Activated CD8-positive, alpha-beta T cell treated with anti-CD3 and anti-CD28 coated beads for 36 hours (primary cell): Measurements from ENCODE around the gene CPEB4. TPM values are rescaled to one million over a fixed set of nuclear protein-coding genes. Genes with fewer than 3 reads are reported as not detected.

Experiments used
- ATAC-seq: fragments of 200-7000 bp; cut with Tn5 transposase; one replicate; pipeline ENCODE4 v1.10.0; 2021; ENCODE audit warnings: mild to moderate bottlenecking, moderate library complexity
- CTCF ChIA-PET: fragments of 350-600 bp; sonication (Branson Sonifier 250); formaldehyde crosslinking; loops from one replicate; lab custom pipeline; 2021; ENCODE audit warnings: antibody characterized with exemption; lab: Charles Lee
- POLR2A ChIA-PET: fragments of 350-600 bp; sonication (Branson Sonifier 250); formaldehyde crosslinking; loops from one replicate; lab custom pipeline; 2021; ENCODE audit warnings: antibody characterized with exemption; lab: Charles Lee
- DNase-seq: peaks from one replicate; pipeline ENCODE4 v3.0.0-alpha.2; 2020
- H3K27ac Mint-ChIP-seq: one replicate; pipeline ENCODE4 v1.8.0; 2021; ENCODE audit warnings: mild to moderate bottlenecking, mixed read lengths
- H3K27me3 Mint-ChIP-seq: one replicate; pipeline ENCODE4 v1.8.0; 2021; ENCODE audit warnings: mixed read lengths
- H3K36me3 Mint-ChIP-seq: one replicate; pipeline ENCODE4 v1.8.0; 2021; ENCODE audit warnings: low read depth, mixed read lengths
- H3K4me1 Mint-ChIP-seq: one replicate; pipeline ENCODE4 v1.8.0; 2021; ENCODE audit warnings: low read depth, mixed read lengths
- H3K4me3 Mint-ChIP-seq: one replicate; pipeline ENCODE4 v1.8.0; 2021; ENCODE audit warnings: mild to moderate bottlenecking, moderate library complexity, mixed read lengths
- H3K9me3 Mint-ChIP-seq: one replicate; pipeline ENCODE4 v1.8.0; 2021; ENCODE audit warnings: mixed read lengths
- CTCF ChIP-seq: fragments of 200-600 bp; IDR thresholded peaks from one replicate; pipeline ENCODE4 v1.8.0; 2022; ENCODE audit warnings: antibody characterized with exemption, mild to moderate bottlenecking
- intact Hi-C: fragments of 100-400 bp; cut with micrococcal nuclease; formaldehyde crosslinking; loops from one replicate; pipeline ENCODE4 v1.10.0; 2022
- total RNA-seq, 2 experiments: library from RNA; stranded (reverse); gene quantifications; one replicate each; pipeline ENCODE4 v1.2.3, GENCODE V29; 2021

The CPEB4 gene
- total RNA-seq, 2 experiments from 2014 or later, result 8.8 to 9.0 TPM

- no peak overlapping the region for H3K27ac Mint-ChIP-seq
- DNase-seq (no peak), ATAC-seq (no peak)
- no peaks in the 10 kb centered on the region for H3K27me3 Mint-ChIP-seq
- H3K4me1 Mint-ChIP-seq, result peaks cover 34% of the 10 kb centered on the region
- ChIA-PET POLR2A (no interaction called here), CTCF (interaction anchor here (0.7 to 3.7 kb wide), 36 partner anchors 10 to 352 kb away, joined by 3 to 39 read pairs (median 4); partner anchors contain the start of gene BOD1)
- intact Hi-C loops, result loop anchor here (2.0 kb wide), 1 partner anchor 306 kb away; no protein-coding TSS in a partner anchor
- no peak for TF ChIP-seq CTCF
- H3K4me3 Mint-ChIP-seq, result no peak overlapping the region
- no peaks in the 10 kb centered on the region for H3K36me3 Mint-ChIP-seq
- no peaks in the 10 kb centered on the region for H3K9me3 Mint-ChIP-seq
These were observed 36.8 kb downstream of the CPEB4 start for GRCh38 chr5:173924899-173925298.

GRCh38 chr5:173925449-173926071, 37.4 kb downstream of the CPEB4 start:
- POLR2A ChIA-PET, result no interaction called here
- Mint-ChIP-seq H3K9me3 (no peaks in the 10 kb centered on the region), H3K4me1 (peaks cover 32% of the 10 kb centered on the region), H3K27me3 (no peaks in the 10 kb centered on the region), H3K4me3 (no peak overlapping the region), H3K36me3 (no peaks in the 10 kb centered on the region), H3K27ac (no peak overlapping the region)
- TF ChIP-seq CTCF, result peak; percentile 65
- intact Hi-C loops, result loop anchor here (2.0 kb wide), 1 partner anchor 307 kb away; no protein-coding TSS in a partner anchor
- ATAC-seq (no peak), DNase-seq (peak; percentile 73)
- CTCF ChIA-PET, result interaction anchor here (0.7 to 3.7 kb wide), 37 partner anchors 10 to 353 kb away, joined by 3 to 39 read pairs (median 4); partner anchors contain the start of gene BOD1

GRCh38 chr5:173926359-173926758, 38.2 kb downstream of the CPEB4 start:
- TF ChIP-seq CTCF, result no peak
- ATAC-seq (no peak), DNase-seq (no peak)
- Mint-ChIP-seq H3K27ac (no peak overlapping the region), H3K4me3 (no peak overlapping the region), H3K36me3 (no peaks in the 10 kb centered on the region), H3K27me3 (no peaks in the 10 kb centered on the region), H3K4me1 (peaks cover 24% of the 10 kb centered on the region), H3K9me3 (no peaks in the 10 kb centered on the region)
- intact Hi-C loops, result no loop called here
- ChIA-PET POLR2A (no interaction called here), CTCF (interaction anchor here (1.3 to 3.7 kb wide), 13 partner anchors 9 to 353 kb away, joined by 3 to 39 read pairs (median 6); partner anchors contain the start of gene BOD1)

GRCh38 chr5:173928871-173929574, 40.9 kb downstream of the CPEB4 start:
- CTCF ChIA-PET, result interaction anchor here (0.6 kb wide), 1 partner anchor 14 kb away, joined by 4 read pairs; no protein-coding TSS in a partner anchor

More at GRCh38 chr5:173928871-173929574, 40.9 kb downstream of the CPEB4 start:
- DNase-seq, result no peak
- Mint-ChIP-seq H3K4me1 (peaks cover 14% of the 10 kb centered on the region), H3K27me3 (no peaks in the 10 kb centered on the region), H3K9me3 (no peaks in the 10 kb centered on the region), H3K36me3 (no peaks in the 10 kb centered on the region), H3K27ac (no peak overlapping the region), H3K4me3 (no peak overlapping the region)
- POLR2A ChIA-PET, result interaction anchor here (0.6 kb wide), 1 partner anchor 311 kb away, joined by 4 read pairs; no protein-coding TSS in a partner anchor
- no peak for TF ChIP-seq CTCF
- intact Hi-C loops, result no loop called here
- no peak for ATAC-seq
